Astrocyte (in vitro differentiated cells and primary cell): ENCODE measurements around the gene CENPE.
"Not testable (repeated sequence)": the region's sequence is repeated elsewhere in the genome, so short reads cannot be mapped to it uniquely, and the experiment has no call there.

Experiments used
- CTCF ChIP-seq: IDR thresholded peaks from 2 replicates; pipeline ENCODE4 v1.5.1; 2011; ENCODE audit warnings: low read depth, mild to moderate bottlenecking, inconsistent platforms, low read length, moderate library complexity; ENCODE audit not compliant: insufficient read depth
- EZH2 ChIP-seq: IDR thresholded peaks from 2 replicates; pipeline ENCODE4 v1.6.1; 2012; ENCODE audit warnings: mild to moderate bottlenecking, low read length, inconsistent platforms; ENCODE audit not compliant: insufficient read depth

- TF ChIP-seq CTCF, EZH2: not testable (repeated sequence)
These were observed 25.4 kb upstream of the CENPE start for GRCh38 chr4:103223556-103223955.
